Right atrium auricular region (tissue), 2 donors: ENCODE measurements around the gene CDK11A. TPM values are rescaled to one million over a fixed set of nuclear protein-coding genes. Genes with fewer than 3 reads are reported as not detected.
"Not testable (repeated sequence)": the region's sequence is repeated elsewhere in the genome, so short reads cannot be mapped to it uniquely, and the experiment has no call there.

Experiments used
- DNase-seq: peaks from one replicate; pipeline ENCODE4 v3.0.0-alpha.2; 2019; ENCODE audit warnings: low spot score
- H3K27ac ChIP-seq, 2 donors: fragments of 200-600 bp; sonication (generic); 1 replicate in 1 of 2; 2 replicates in 1 of 2; pipeline ENCODE4 v1.5.1; 2016 to 2019
- H3K27me3 ChIP-seq, 2 donors: fragments of 200-600 bp; sonication (generic); one replicate each; pipeline versions ENCODE4 v1.5.1 to v1.6.0; 2017 to 2019
- H3K36me3 ChIP-seq: fragments of 200-600 bp; sonication (generic); one replicate; pipeline ENCODE4 v1.5.1; 2016
- H3K4me1 ChIP-seq, 2 donors: fragments of 200-600 bp; sonication (generic); one replicate each; pipeline versions ENCODE4 v1.5.1 to v1.6.0; 2017 to 2019
- H3K4me3 ChIP-seq, 2 donors: fragments of 200-600 bp; sonication (generic); 1 replicate in 1 of 2; 2 replicates in 1 of 2; pipeline ENCODE4 v1.5.1; 2017 to 2019; ENCODE audit warnings: mild to moderate bottlenecking in 1 of 2, moderate library complexity in 1 of 2
- H3K9me3 ChIP-seq, 2 donors: fragments of 200-600 bp; sonication (generic); one replicate each; pipeline ENCODE4 v1.5.1; 2019
- CTCF ChIP-seq, 2 donors: fragments of 200-600 bp; sonication (generic); IDR thresholded peaks; one replicate each; pipeline ENCODE4 v1.5.1; 2019; ENCODE audit warnings: antibody characterized with exemption in 2 of 2
- total RNA-seq, 2 donors: library from RNA; depleted of rRNA; stranded (reverse); fragments of >200 nt; gene quantifications; one replicate each; pipeline ENCODE4 v1.1.0, GENCODE V29; 2016

The CDK11A gene
- 1 to 10 TPM; 4.3 to 8.2 TPM for total RNA-seq

- peak in 1 of 2 donors; percentile 49 for TF ChIP-seq CTCF (IDR thresholded peaks at IDR 0.05)
- H3K4me3 ChIP-seq, result peak within 1 kb of the TSS; percentile 65 to 82
- H3K4me1 ChIP-seq, H3K9me3 ChIP-seq, H3K27me3 ChIP-seq: not testable (repeated sequence)
- peak; percentile 99 for DNase-seq
- H3K27ac ChIP-seq, result peak within 1 kb of the TSS; percentile 82 to 89
- H3K36me3 ChIP-seq, result peaks cover 19% of the 10 kb centered on the region
Measured at GRCh38 chr1:1724035-1724864, at the start of gene CDK11A. TSS of gene CDK11A (minus strand) at chr1:1724357. CDS start at chr1:1722818, 1,539 bp downstream.

GRCh38 chr1:1773874-1774273 is 49.7 kb upstream of the CDK11A start:
- H3K4me3 ChIP-seq, result no peak overlapping the region
- peaks cover 4 to 17% of the 10 kb centered on the region in 2 donors for H3K9me3 ChIP-seq
- H3K36me3 ChIP-seq, result peaks cover 24% of the 10 kb centered on the region
- H3K27ac ChIP-seq, result no peak overlapping the region
- peaks cover 0 to 38% of the 10 kb centered on the region in 2 donors for H3K4me1 ChIP-seq
- no peak for DNase-seq
- no peaks in the 10 kb centered on the region for H3K27me3 ChIP-seq
- no peak for TF ChIP-seq CTCF (IDR thresholded peaks at IDR 0.05)

GRCh38 chr1:1771096-1771495 is 46.9 kb upstream of the CDK11A start:
- TF ChIP-seq CTCF (IDR thresholded peaks at IDR 0.05), result no peak

GRCh38 chr1:1770102-1770501 is 45.9 kb upstream of the CDK11A start:
- peaks cover 27% of the 10 kb centered on the region for H3K36me3 ChIP-seq
- H3K9me3 ChIP-seq, result peaks cover 4 to 17% of the 10 kb centered on the region in 2 donors
- no peak overlapping the region for H3K4me3 ChIP-seq
- H3K27me3 ChIP-seq, result no peaks in the 10 kb centered on the region
- no peak for DNase-seq
- no peak for TF ChIP-seq CTCF (IDR thresholded peaks at IDR 0.05)
- H3K27ac ChIP-seq, result no peak overlapping the region
- H3K4me1 ChIP-seq, result peaks cover 0 to 7% of the 10 kb centered on the region in 2 donors

More at GRCh38 chr1:1771096-1771495, 46.9 kb upstream of the CDK11A start:
- H3K9me3 ChIP-seq, result peaks cover 4 to 17% of the 10 kb centered on the region in 2 donors
- no peaks in the 10 kb centered on the region for H3K27me3 ChIP-seq
- H3K4me3 ChIP-seq, result no peak overlapping the region
- H3K4me1 ChIP-seq, result peaks cover 0 to 17% of the 10 kb centered on the region in 2 donors
- DNase-seq, result no peak
- peaks cover 24% of the 10 kb centered on the region for H3K36me3 ChIP-seq
- H3K27ac ChIP-seq, result no peak overlapping the region

GRCh38 chr1:1768249-1768992 is 44.3 kb upstream of the CDK11A start:
- Histone ChIP-seq H3K36me3 (peaks cover 44% of the 10 kb centered on the region), H3K27me3 (no peaks in the 10 kb centered on the region), H3K4me1 (no peaks in the 10 kb centered on the region), H3K27ac (no peak overlapping the region), H3K4me3 (no peak overlapping the region), H3K9me3 (peaks cover 4 to 17% of the 10 kb centered on the region in 2 donors)
- no peak for TF ChIP-seq CTCF (IDR thresholded peaks at IDR 0.05)
- no peak for DNase-seq
